ENCODE data around the gene WDR3. TPM values are rescaled to one million over a fixed set of nuclear protein-coding genes. Genes with fewer than 3 reads are reported as not detected.

Gene WDR3
- total RNA-seq, 1 experiment from 2014 or later: 70.5 TPM

- RAD21 ChIA-PET (ENCODE audit: low non-redundant PET in 1 of 2, low total read pairs in 2 of 2, uncharacterized antibody in 2 of 2, unreplicated experiment in 2 of 2): no interaction called here
These were observed 29.7 kb upstream of the WDR3 start for GRCh38 chr1:117899801-117900200.

More at GRCh38 chr1:117899801-117900200, 29.7 kb upstream of the WDR3 start:
- no peak overlapping the region for H3K27ac ChIP-seq (ENCODE audit: low read depth, low read length)
- H3K79me2 ChIP-seq (ENCODE audit: insufficient read depth, low read length): no peaks in the 10 kb centered on the region
- intact Hi-C loops (cut with micrococcal nuclease): loop anchor here (10.0 kb wide), 1 partner anchor 835 kb away; the partner anchor contains the start of gene TTF2
- H3K4me3 ChIP-seq (replicated peaks in 1 of 2; ENCODE audit: low read depth in 1 of 2, low read length in 2 of 2): no peak overlapping the region
- no peak overlapping the region for H2AFZ ChIP-seq (ENCODE audit: low read depth, low read length, poor library complexity, severe bottlenecking)
- DNase-seq (ENCODE audit: low read depth, low spot score) (no peak), ATAC-seq (no peak)
- ChIA-PET CTCF (no interaction called here), POLR2A (no interaction called here)
- no peak overlapping the region for H3K9ac ChIP-seq (ENCODE audit: low read length)
- no peaks in the 10 kb centered on the region for H4K20me1 ChIP-seq (ENCODE audit: insufficient read depth)
- no peaks in the 10 kb centered on the region for H3K27me3 ChIP-seq (ENCODE audit: insufficient read depth, low read length)
- peaks cover 0 to 14% of the 10 kb centered on the region in 2 experiments; a peak in 2 of 4 replicates for H3K36me3 ChIP-seq (ENCODE audit: control insufficient read depth in 1 of 2, insufficient read depth in 2 of 2, low read length in 2 of 2)
- H3K4me1 ChIP-seq (ENCODE audit: control insufficient read depth in 1 of 2, insufficient read depth in 2 of 2, low read length in 2 of 2): no peaks in the 10 kb centered on the region
- TF ChIP-seq POLR2AphosphoS5 (IDR thresholded peaks at IDR 0.05; ENCODE audit: low read depth, low read length) (no peak), CTCF (IDR thresholded peaks at IDR 0.05 in 2 of 3, conservative IDR thresholded peaks at IDR 0.05 in 1 of 3; ENCODE audit: borderline replicate concordance in 1 of 3, insufficient read depth in 1 of 3, low read depth in 2 of 3, low read length in 2 of 3) (no peak), ZBTB33 (IDR thresholded peaks at IDR 0.05; ENCODE audit: extremely low read depth, insufficient replicate concordance, low read length) (no peak), ATF3 (IDR thresholded peaks at IDR 0.05) (no peak), SP1 (IDR thresholded peaks at IDR 0.05; ENCODE audit: low read depth) (no peak), TCF7L2 (IDR thresholded peaks at IDR 0.05; ENCODE audit: borderline replicate concordance, extremely low read depth, insufficient read depth, insufficient read length) (no peak), EGR1 (IDR thresholded peaks at IDR 0.05; ENCODE audit: low read depth) (no peak), CBX3 (IDR thresholded peaks at IDR 0.05; ENCODE audit: low read depth) (no peak), JUND (IDR thresholded peaks at IDR 0.05) (no peak), CEBPB (IDR thresholded peaks at IDR 0.05; ENCODE audit: low read depth) (no peak), SRF (IDR thresholded peaks at IDR 0.05; ENCODE audit: low read depth) (no peak), SIN3A (IDR thresholded peaks at IDR 0.05; ENCODE audit: low read depth) (no peak)
- TF ChIP-seq, protein P1, sequence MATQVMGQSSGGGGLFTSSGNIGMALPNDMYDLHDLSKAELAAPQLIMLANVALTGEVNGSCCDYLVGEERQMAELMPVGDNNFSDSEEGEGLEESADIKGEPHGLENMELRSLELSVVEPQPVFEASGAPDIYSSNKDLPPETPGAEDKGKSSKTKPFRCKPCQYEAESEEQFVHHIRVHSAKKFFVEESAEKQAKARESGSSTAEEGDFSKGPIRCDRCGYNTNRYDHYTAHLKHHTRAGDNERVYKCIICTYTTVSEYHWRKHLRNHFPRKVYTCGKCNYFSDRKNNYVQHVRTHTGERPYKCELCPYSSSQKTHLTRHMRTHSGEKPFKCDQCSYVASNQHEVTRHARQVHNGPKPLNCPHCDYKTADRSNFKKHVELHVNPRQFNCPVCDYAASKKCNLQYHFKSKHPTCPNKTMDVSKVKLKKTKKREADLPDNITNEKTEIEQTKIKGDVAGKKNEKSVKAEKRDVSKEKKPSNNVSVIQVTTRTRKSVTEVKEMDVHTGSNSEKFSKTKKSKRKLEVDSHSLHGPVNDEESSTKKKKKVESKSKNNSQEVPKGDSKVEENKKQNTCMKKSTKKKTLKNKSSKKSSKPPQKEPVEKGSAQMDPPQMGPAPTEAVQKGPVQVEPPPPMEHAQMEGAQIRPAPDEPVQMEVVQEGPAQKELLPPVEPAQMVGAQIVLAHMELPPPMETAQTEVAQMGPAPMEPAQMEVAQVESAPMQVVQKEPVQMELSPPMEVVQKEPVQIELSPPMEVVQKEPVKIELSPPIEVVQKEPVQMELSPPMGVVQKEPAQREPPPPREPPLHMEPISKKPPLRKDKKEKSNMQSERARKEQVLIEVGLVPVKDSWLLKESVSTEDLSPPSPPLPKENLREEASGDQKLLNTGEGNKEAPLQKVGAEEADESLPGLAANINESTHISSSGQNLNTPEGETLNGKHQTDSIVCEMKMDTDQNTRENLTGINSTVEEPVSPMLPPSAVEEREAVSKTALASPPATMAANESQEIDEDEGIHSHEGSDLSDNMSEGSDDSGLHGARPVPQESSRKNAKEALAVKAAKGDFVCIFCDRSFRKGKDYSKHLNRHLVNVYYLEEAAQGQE (IDR thresholded peaks at IDR 0.05; ENCODE audit: low read depth): no peak
- H3K9me2 ChIP-seq (ENCODE audit: insufficient read depth): no peaks in the 10 kb centered on the region
- no peak overlapping the region for H3K4me2 ChIP-seq (ENCODE audit: low read length)
- BruUV-seq (replicated peaks): no TSS peak
- H3K9me3 ChIP-seq (ENCODE audit: control insufficient read depth in 1 of 2, insufficient read depth in 1 of 2, low read depth in 1 of 2, low read length in 2 of 2): no peaks in the 10 kb centered on the region
